NCI-H187 (cell line): ENCODE results near the gene ETHE1.

Source experiments
- DNase-seq, 2 experiments: peaks; one replicate each; lab custom pipeline; 2025; lab: John Stamatoyannopoulos, UW

ETHE1 gene

GRCh38 chr19:43489310-43489709, 37.7 kb downstream of the ETHE1 start:
- DNase-seq = no peak

- no peak for DNase-seq
Measured at GRCh38 chr19:43488179-43488578, 38.8 kb downstream of the ETHE1 start.

- no peak for DNase-seq
Measured at GRCh38 chr19:43486412-43486811, 40.6 kb downstream of the ETHE1 start.

GRCh38 chr19:43485951-43486350, 41.0 kb downstream of the ETHE1 start:
- no peak for DNase-seq

- no peak for DNase-seq
Measured at GRCh38 chr19:43483281-43483680, 43.7 kb downstream of the ETHE1 start.

- DNase-seq = no peak
Measured at GRCh38 chr19:43482193-43482592, 44.8 kb downstream of the ETHE1 start.

GRCh38 chr19:43481701-43482100, 45.3 kb downstream of the ETHE1 start:
- no peak for DNase-seq

- no peak for DNase-seq
Measured at GRCh38 chr19:43480574-43480973, 46.4 kb downstream of the ETHE1 start.

GRCh38 chr19:43479961-43480561, 46.9 kb downstream of the ETHE1 start:
- no peak for DNase-seq

GRCh38 chr19:43479226-43479625, 47.8 kb downstream of the ETHE1 start:
- no peak for DNase-seq

- no peak for DNase-seq
Measured at GRCh38 chr19:43478323-43478722, 48.7 kb downstream of the ETHE1 start.

- DNase-seq = no peak
Measured at GRCh38 chr19:43476606-43477005, 50.4 kb downstream of the ETHE1 start.

GRCh38 chr19:43474986-43475705, 51.9 kb downstream of the ETHE1 start:
- peak in 1 of 2 experiments; percentile 59 for DNase-seq

- DNase-seq = no peak
Measured at GRCh38 chr19:43474487-43474886, 52.5 kb downstream of the ETHE1 start.

- no peak for DNase-seq
Measured at GRCh38 chr19:43471091-43471490, 55.9 kb downstream of the ETHE1 start.

GRCh38 chr19:43470288-43470687, 56.7 kb downstream of the ETHE1 start:
- DNase-seq = no peak

GRCh38 chr19:43469160-43469480, 57.9 kb downstream of the ETHE1 start:
- no peak for DNase-seq

- no peak for DNase-seq
Measured at GRCh38 chr19:43468354-43469159, 58.4 kb downstream of the ETHE1 start.

GRCh38 chr19:43467730-43468129, 59.3 kb downstream of the ETHE1 start:
- DNase-seq = no peak

GRCh38 chr19:43467276-43467675, 59.7 kb downstream of the ETHE1 start:
- DNase-seq = no peak

GRCh38 chr19:43466793-43467192, 60.2 kb downstream of the ETHE1 start:
- no peak for DNase-seq

GRCh38 chr19:43465468-43466120, 61.4 kb downstream of the ETHE1 start, which contains the start of gene LYPD3:
LYPD3 (minus strand) TSS chr19:43465608; CDS start chr19:43465571, 37 bp downstream.
- DNase-seq = no peak
